HEK293T (cell line): ENCODE measurements around the gene GALNT13.

Experiments
- CTCF ChIA-PET: fragments of 350-600 bp; formaldehyde crosslinking; extraction: SDS; loops from one replicate; lab custom pipeline; 2021; ENCODE audit warnings: antibody characterized with exemption, inconsistent platforms; lab: Yijun Ruan, JAX
- POLR2A ChIA-PET: fragments of 350-600 bp; formaldehyde crosslinking; extraction: SDS; loops from one replicate; lab custom pipeline; 2020; ENCODE audit warnings: antibody characterized with exemption, inconsistent platforms; lab: Yijun Ruan, JAX
- DNase-seq: peaks from one replicate; pipeline ENCODE4 v3.0.0; 2012; ENCODE audit warnings: mixed read lengths; ENCODE audit errors: extremely low spot score
- ARNT ChIP-seq: fragments of 450-650 bp; IDR thresholded peaks from 2 replicates; pipeline ENCODE4 v1.6.1; 2017; ENCODE audit warnings: mild to moderate bottlenecking
- BHLHE40 ChIP-seq: fragments of 450-650 bp; IDR thresholded peaks from 2 replicates; pipeline ENCODE4 v1.6.1; 2016; ENCODE audit warnings: mild to moderate bottlenecking, moderate library complexity, borderline replicate concordance
- CTBP1 ChIP-seq: fragments of 450-650 bp; IDR thresholded peaks from 2 replicates; pipeline ENCODE4 v1.6.1; 2016; ENCODE audit warnings: borderline replicate concordance
- ELF4 ChIP-seq: fragments of 450-650 bp; IDR thresholded peaks from 2 replicates; pipeline ENCODE4 v1.6.1; 2017; ENCODE audit warnings: antibody characterized with exemption
- FOXA1 ChIP-seq: fragments of 450-650 bp; IDR thresholded peaks from 2 replicates; pipeline ENCODE4 v1.6.1; 2016; ENCODE audit warnings: mild to moderate bottlenecking
- FOXK2 ChIP-seq: fragments of 450-650 bp; IDR thresholded peaks from 2 replicates; pipeline ENCODE4 v1.6.1; 2016; ENCODE audit warnings: mild to moderate bottlenecking
- FOXM1 ChIP-seq: fragments of 450-650 bp; IDR thresholded peaks from 2 replicates; pipeline ENCODE4 v1.6.1; 2017; ENCODE audit warnings: mild to moderate bottlenecking, borderline replicate concordance
- HDGF ChIP-seq: fragments of 450-650 bp; IDR thresholded peaks from 2 replicates; pipeline ENCODE4 v1.6.1; 2017; ENCODE audit warnings: antibody characterized with exemption, borderline replicate concordance
- L3MBTL2 ChIP-seq: fragments of 450-650 bp; conservative IDR thresholded peaks from 2 replicates; pipeline ENCODE4 v1.6.1; 2016; ENCODE audit warnings: mild to moderate bottlenecking
- LEF1 ChIP-seq: fragments of 450-650 bp; IDR thresholded peaks from 2 replicates; pipeline ENCODE4 v1.6.1; 2017; ENCODE audit warnings: mild to moderate bottlenecking, borderline replicate concordance
- NFRKB ChIP-seq: fragments of 450-650 bp; IDR thresholded peaks from 2 replicates; pipeline ENCODE4 v1.6.1; 2016; ENCODE audit warnings: mild to moderate bottlenecking, moderate library complexity
- PKNOX1 ChIP-seq: fragments of 450-650 bp; IDR thresholded peaks from 2 replicates; pipeline ENCODE4 v1.6.1; 2016
- SP1 ChIP-seq: fragments of 450-650 bp; IDR thresholded peaks from 2 replicates; pipeline ENCODE4 v1.6.1; 2017
- SUZ12 ChIP-seq: fragments of 450-650 bp; IDR thresholded peaks from 2 replicates; pipeline ENCODE4 v1.6.1; 2016; ENCODE audit warnings: mild to moderate bottlenecking
- TARDBP ChIP-seq: fragments of 450-650 bp; IDR thresholded peaks from 2 replicates; pipeline ENCODE4 v1.6.1; 2016
- ZNF384 ChIP-seq: fragments of 450-650 bp; IDR thresholded peaks from 2 replicates; pipeline ENCODE4 v1.6.1; 2016

The GALNT13 gene

DNA sequence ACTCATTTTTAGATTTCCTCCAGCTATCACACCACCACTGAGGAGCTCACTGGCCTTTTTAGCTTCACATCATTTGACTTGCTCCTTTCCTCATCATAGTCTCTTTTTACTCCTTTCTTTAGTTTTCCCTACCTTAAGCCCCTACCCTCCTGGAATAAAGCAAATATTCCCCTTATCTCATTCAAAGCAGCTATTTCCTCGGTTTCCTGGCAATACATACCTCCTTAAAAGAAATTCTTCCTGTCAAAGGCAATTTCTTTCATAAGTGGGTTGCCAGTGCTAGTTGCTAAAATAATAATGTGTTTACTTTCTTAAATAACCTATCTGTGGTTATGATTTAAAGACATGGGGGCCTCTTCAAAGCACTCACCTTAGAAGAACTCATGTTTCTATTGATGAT is 359.3 kb downstream of the GALNT13 start:
- no peak for DNase-seq
- POLR2A ChIA-PET, result no interaction called here
- TF ChIP-seq SUZ12 (no peak), TARDBP (no peak), FOXA1 (no peak), ELF4 (no peak), L3MBTL2 (no peak), PKNOX1 (no peak), ARNT (no peak)
- CTCF ChIA-PET, result no interaction called here

DNA sequence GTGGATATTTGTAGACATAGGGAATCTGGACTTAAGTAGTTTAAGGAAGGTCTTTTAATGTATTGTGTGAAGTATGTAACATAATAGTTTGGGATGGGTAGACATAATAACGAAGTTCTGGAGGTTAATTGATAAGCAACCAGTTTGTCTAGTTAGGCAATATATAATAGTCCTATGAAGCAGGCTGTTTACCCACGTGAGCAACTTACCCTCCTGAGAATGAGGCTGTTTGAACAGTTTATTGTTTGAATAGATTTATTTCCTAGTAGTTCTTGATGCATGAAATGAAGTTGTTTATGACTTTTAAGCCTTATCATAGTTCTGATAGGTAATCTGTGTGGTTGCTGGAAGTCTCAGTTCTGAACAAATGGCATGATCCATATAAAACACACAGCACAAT is 361.5 kb downstream of the GALNT13 start:
- POLR2A ChIA-PET, result no interaction called here
- no peak for DNase-seq
- CTCF ChIA-PET, result no interaction called here
- TF ChIP-seq SUZ12 (no peak), FOXK2 (no peak), FOXA1 (no peak), FOXM1 (no peak), PKNOX1 (no peak), ELF4 (no peak), TARDBP (no peak), HDGF (no peak), ARNT (no peak), ZNF384 (no peak), CTBP1 (no peak), BHLHE40 (no peak), NFRKB (no peak), L3MBTL2 (no peak), SP1 (no peak), LEF1 (no peak)

- CTCF ChIA-PET, result no interaction called here
- no peak for TF ChIP-seq NFRKB
- POLR2A ChIA-PET, result no interaction called here
- no peak for DNase-seq
Observed at GRCh38 chr2:154238252-154238651, 366.5 kb downstream of the GALNT13 start.

DNA sequence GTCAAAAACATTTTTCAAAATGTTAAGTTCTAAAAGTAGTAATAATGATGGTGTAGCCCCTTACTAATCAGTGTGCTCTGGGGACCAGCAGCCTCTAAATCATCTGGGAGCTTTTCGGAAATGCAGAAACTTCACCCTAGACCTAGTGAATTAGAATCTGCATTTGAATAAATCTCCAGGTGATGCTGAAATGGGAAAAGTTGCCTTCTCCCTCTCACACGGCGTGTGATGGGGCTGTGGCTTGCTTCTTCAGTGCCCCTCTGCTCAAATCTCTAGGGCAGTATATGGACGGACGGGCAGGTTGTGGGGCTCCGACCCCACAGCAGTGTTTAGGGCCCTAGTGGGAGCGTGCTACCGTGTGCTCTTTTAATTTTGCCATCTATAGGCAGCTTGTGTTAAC is 368.6 kb downstream of the GALNT13 start:
- POLR2A ChIA-PET, result no interaction called here
- CTCF ChIA-PET, result no interaction called here
- DNase-seq, result no peak
- no peak for TF ChIP-seq L3MBTL2
- no peak for TF ChIP-seq BHLHE40
- no peak for TF ChIP-seq FOXA1
- TF ChIP-seq LEF1, result no peak
- no peak for TF ChIP-seq ELF4
- TF ChIP-seq CTBP1, result no peak
- no peak for TF ChIP-seq FOXK2
- TF ChIP-seq FOXM1, result no peak
- no peak for TF ChIP-seq PKNOX1
- no peak for TF ChIP-seq ZNF384
- no peak for TF ChIP-seq SP1

DNA sequence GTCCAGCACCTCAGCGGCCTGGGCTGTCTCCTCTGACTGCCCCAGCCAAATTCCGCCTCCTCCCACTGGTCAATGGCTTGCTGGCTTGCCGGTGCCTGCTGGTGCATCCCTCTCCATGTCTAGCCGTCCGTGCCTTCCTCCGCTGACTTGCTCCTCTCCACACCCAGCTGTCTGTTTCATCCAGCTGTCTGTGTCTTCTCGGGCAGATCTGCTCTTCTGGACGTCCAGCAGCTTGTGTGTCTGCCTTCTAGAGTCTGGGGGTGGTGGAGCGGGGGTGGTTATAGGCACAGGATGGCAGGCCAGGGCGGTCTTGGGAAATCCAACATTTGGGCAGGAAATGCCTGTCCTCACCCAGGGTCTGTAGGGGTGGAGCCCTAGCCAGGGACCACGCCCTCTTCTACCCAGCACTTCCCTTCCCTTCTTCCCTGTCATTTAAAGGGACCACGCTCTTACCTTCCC is 369.2 kb downstream of the GALNT13 start:
- no peak for TF ChIP-seq LEF1
- no peak for TF ChIP-seq TARDBP
- no peak for TF ChIP-seq BHLHE40
- DNase-seq, result no peak
- POLR2A ChIA-PET, result no interaction called here
- CTCF ChIA-PET, result no interaction called here

GRCh38 chr2:154242687-154243086 is 371.0 kb downstream of the GALNT13 start:
- ChIA-PET POLR2A (no interaction called here), CTCF (no interaction called here)
- TF ChIP-seq ZNF384 (no peak), SUZ12 (no peak), FOXM1 (no peak), BHLHE40 (no peak), NFRKB (no peak), PKNOX1 (no peak), LEF1 (no peak), SP1 (no peak), L3MBTL2 (no peak), ARNT (no peak), ELF4 (no peak), HDGF (no peak), FOXA1 (no peak), CTBP1 (no peak), FOXK2 (no peak), TARDBP (no peak)
- DNase-seq, result no peak
